CD14-positive monocyte (primary cell): ENCODE measurements around the gene SUB1. TPM values are rescaled to one million over a fixed set of nuclear protein-coding genes. Genes with fewer than 3 reads are reported as not detected.
A peak's percentile ranks its signal among the peaks of the same experiment; 100 is the strongest.

Experiments used
- DNase-seq, 3 donors: peaks; one replicate each; pipeline ENCODE4 v3.0.0-alpha.2; 2011 to 2022
- H2AFZ ChIP-seq: 2 replicates; pipeline ENCODE4 v1.6.0; 2012; ENCODE audit warnings: mild to moderate bottlenecking, low read depth, low read length, inconsistent platforms; ENCODE audit not compliant: insufficient read depth, poor library complexity, severe bottlenecking
- H3K27ac ChIP-seq, 2 donors: 1 replicate in 1 of 2; 2 replicates in 1 of 2; pipeline ENCODE4 v1.5.1; 2012 to 2013; ENCODE audit warnings: low read length in 2 of 2, control low read depth in 1 of 2, inconsistent platforms in 1 of 2, low read depth in 1 of 2, mild to moderate bottlenecking in 1 of 2
- H3K27me3 ChIP-seq, 2 donors: one replicate each; pipeline versions ENCODE4 v1.6.0 to v1.6.1; 2011 to 2013; ENCODE audit warnings: low read length in 2 of 2; ENCODE audit not compliant: control insufficient read depth in 2 of 2, insufficient read depth in 2 of 2
- H3K36me3 ChIP-seq, 2 donors: replicated peaks in 1 of 2; 1 replicate in 1 of 2; 2 replicates in 1 of 2; pipeline versions ENCODE4 v1.5.1 to v1.6.1; 2012 to 2013; ENCODE audit warnings: low read length in 2 of 2, control low read depth in 1 of 2, inconsistent platforms in 1 of 2, mild to moderate bottlenecking in 1 of 2; ENCODE audit not compliant: insufficient read depth in 2 of 2, control insufficient read depth in 1 of 2
- H3K4me1 ChIP-seq, 2 donors: 1 replicate in 1 of 2; 2 replicates in 1 of 2; pipeline versions ENCODE4 v1.5.1 to v1.6.1; 2012 to 2013; ENCODE audit warnings: low read length in 2 of 2, control low read depth in 1 of 2, inconsistent platforms in 1 of 2, mild to moderate bottlenecking in 1 of 2, moderate library complexity in 1 of 2; ENCODE audit not compliant: insufficient read depth in 2 of 2, control insufficient read depth in 1 of 2
- H3K4me2 ChIP-seq: replicated peaks from 2 replicates; pipeline ENCODE3; 2012; ENCODE audit warnings: low read length, moderate library complexity, mild to moderate bottlenecking; ENCODE audit not compliant: poor library complexity, severe bottlenecking; ENCODE audit errors: extremely low read depth
- H3K4me3 ChIP-seq, 3 experiments: fragments of 200-600 bp in 1 of 3; sonication (generic) in 1 of 3; replicated peaks in 1 of 3; 1 replicate in 2 of 3; 2 replicates in 1 of 3; pipeline ENCODE4 v1.5.1; 2011 to 2013; ENCODE audit warnings: low read length in 3 of 3, mild to moderate bottlenecking in 3 of 3, control low read depth in 2 of 3, low read depth in 2 of 3, inconsistent platforms in 1 of 3, moderate library complexity in 1 of 3
- H3K79me2 ChIP-seq: 2 replicates; pipeline ENCODE4 v1.6.0; 2012; ENCODE audit warnings: mild to moderate bottlenecking, control low read depth, inconsistent platforms, low read length, moderate library complexity; ENCODE audit not compliant: insufficient read depth
- H3K9ac ChIP-seq: 2 replicates; pipeline ENCODE4 v1.6.0; 2017; ENCODE audit warnings: low read length, mild to moderate bottlenecking; ENCODE audit not compliant: insufficient read depth, poor library complexity, severe bottlenecking
- H3K9me3 ChIP-seq, 2 donors: replicated peaks in 1 of 2; 1 replicate in 1 of 2; 2 replicates in 1 of 2; pipeline versions ENCODE4 v1.5.1 to v1.6.1; 2012 to 2013; ENCODE audit warnings: low read length in 2 of 2, control low read depth in 1 of 2; ENCODE audit not compliant: control insufficient read depth in 1 of 2, insufficient read depth in 1 of 2
- H4K20me1 ChIP-seq: 2 replicates; pipeline ENCODE4 v1.6.0; 2012; ENCODE audit warnings: mild to moderate bottlenecking, low read length, control low read depth, moderate library complexity; ENCODE audit not compliant: insufficient read depth
- H3K27ac Mint-ChIP-seq, 7 donors: one replicate each; pipeline ENCODE4 v1.8.0; 2020; ENCODE audit warnings: mild to moderate bottlenecking in 7 of 7, mixed read lengths in 7 of 7, moderate library complexity in 6 of 7, inconsistent platforms in 2 of 7
- H3K27me3 Mint-ChIP-seq, 3 donors: one replicate each; pipeline ENCODE4 v1.8.0; 2021 to 2022; ENCODE audit warnings: low read depth in 3 of 3, mild to moderate bottlenecking in 3 of 3, mixed read lengths in 3 of 3, moderate library complexity in 3 of 3, inconsistent platforms in 1 of 3
- H3K36me3 Mint-ChIP-seq, 2 donors: one replicate each; pipeline ENCODE4 v1.8.0; 2020; ENCODE audit warnings: mixed read lengths in 2 of 2, inconsistent platforms in 1 of 2, mild to moderate bottlenecking in 1 of 2
- H3K4me1 Mint-ChIP-seq: one replicate; pipeline ENCODE4 v1.8.0; 2020; ENCODE audit warnings: mild to moderate bottlenecking, mixed read lengths
- H3K4me3 Mint-ChIP-seq, 2 donors: one replicate each; pipeline ENCODE4 v1.8.0; 2020; ENCODE audit warnings: mild to moderate bottlenecking in 2 of 2, mixed read lengths in 2 of 2, moderate library complexity in 1 of 2
- H3K9me3 Mint-ChIP-seq, 7 donors: one replicate each; pipeline ENCODE4 v1.8.0; 2020 to 2022; ENCODE audit warnings: mixed read lengths in 7 of 7, mild to moderate bottlenecking in 6 of 7, moderate library complexity in 6 of 7, inconsistent platforms in 2 of 7
- WGBS: methylation state at CpG from one replicate; pipeline ENCODE4 v1.1.5; 2013; ENCODE audit warnings: missing lambda C conversion rate; ENCODE audit not compliant: insufficient coverage; 5-methylcytosine and 5-hydroxymethylcytosine counted together
- intact Hi-C, 2 donors: fragments of 100-400 bp; cut with micrococcal nuclease; formaldehyde crosslinking; loops; one replicate each; pipeline versions ENCODE4 v1.15.0 to v1.15.1; 2023
- polyA plus RNA-seq, 3 donors: library from polyadenylated mRNA; depleted of rRNA in 1 of 3; unstranded in 2 of 3; stranded (reverse) in 1 of 3; fragments of 300-500 nt in 2 of 3; fragments of >200 nt in 1 of 3; fragmentation: Illumina TruSeq in 2 of 3; gene quantifications; 1 replicate in 2 of 3; 2 replicates in 1 of 3; pipeline ENCODE4 v1.2.3, GENCODE V29; 2012 to 2021
- TF ChIP-seq, protein P1 (sequence below): fragments of 200-600 bp; IDR thresholded peaks from one replicate; pipeline ENCODE4 v1.8.0; 2022; ENCODE audit warnings: antibody characterized with exemption, mild to moderate bottlenecking

SUB1 gene
- polyA plus RNA-seq, 3 donors, result 74.3 to 454 (median 399) TPM

DNA sequence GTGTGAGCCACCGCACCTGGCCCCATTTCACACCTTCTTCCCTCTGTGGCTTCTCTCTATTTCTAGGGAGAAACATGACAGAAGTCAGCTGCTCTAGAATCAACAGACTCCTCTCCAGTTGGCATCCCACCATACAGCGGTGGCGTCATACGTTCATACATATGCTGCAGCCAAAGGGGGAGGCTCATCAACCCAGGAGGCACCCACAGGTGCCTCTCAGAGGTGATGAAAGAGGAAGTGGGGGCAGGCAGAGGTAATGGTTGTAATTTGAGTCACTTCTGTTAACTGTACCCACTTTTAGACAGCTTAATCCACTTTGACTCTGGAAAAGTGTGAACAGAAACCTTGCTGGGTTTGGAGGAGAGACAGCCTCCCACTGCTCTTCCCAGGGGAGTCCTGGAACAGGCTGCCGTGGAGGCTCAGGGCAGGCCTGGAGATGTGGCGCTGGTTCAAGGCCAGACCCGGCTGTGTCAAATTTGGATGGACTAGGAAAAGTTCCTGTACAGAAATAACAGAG lies 47.3 kb upstream of the SUB1 start:
- Mint-ChIP-seq H3K36me3 (no peaks in the 10 kb centered on the region), H3K27ac (peak overlapping the region in 2 of 7 donors; percentile 40 to 74)
- TF ChIP-seq, protein P1, sequence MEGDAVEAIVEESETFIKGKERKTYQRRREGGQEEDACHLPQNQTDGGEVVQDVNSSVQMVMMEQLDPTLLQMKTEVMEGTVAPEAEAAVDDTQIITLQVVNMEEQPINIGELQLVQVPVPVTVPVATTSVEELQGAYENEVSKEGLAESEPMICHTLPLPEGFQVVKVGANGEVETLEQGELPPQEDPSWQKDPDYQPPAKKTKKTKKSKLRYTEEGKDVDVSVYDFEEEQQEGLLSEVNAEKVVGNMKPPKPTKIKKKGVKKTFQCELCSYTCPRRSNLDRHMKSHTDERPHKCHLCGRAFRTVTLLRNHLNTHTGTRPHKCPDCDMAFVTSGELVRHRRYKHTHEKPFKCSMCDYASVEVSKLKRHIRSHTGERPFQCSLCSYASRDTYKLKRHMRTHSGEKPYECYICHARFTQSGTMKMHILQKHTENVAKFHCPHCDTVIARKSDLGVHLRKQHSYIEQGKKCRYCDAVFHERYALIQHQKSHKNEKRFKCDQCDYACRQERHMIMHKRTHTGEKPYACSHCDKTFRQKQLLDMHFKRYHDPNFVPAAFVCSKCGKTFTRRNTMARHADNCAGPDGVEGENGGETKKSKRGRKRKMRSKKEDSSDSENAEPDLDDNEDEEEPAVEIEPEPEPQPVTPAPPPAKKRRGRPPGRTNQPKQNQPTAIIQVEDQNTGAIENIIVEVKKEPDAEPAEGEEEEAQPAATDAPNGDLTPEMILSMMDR, result no peak

DNA sequence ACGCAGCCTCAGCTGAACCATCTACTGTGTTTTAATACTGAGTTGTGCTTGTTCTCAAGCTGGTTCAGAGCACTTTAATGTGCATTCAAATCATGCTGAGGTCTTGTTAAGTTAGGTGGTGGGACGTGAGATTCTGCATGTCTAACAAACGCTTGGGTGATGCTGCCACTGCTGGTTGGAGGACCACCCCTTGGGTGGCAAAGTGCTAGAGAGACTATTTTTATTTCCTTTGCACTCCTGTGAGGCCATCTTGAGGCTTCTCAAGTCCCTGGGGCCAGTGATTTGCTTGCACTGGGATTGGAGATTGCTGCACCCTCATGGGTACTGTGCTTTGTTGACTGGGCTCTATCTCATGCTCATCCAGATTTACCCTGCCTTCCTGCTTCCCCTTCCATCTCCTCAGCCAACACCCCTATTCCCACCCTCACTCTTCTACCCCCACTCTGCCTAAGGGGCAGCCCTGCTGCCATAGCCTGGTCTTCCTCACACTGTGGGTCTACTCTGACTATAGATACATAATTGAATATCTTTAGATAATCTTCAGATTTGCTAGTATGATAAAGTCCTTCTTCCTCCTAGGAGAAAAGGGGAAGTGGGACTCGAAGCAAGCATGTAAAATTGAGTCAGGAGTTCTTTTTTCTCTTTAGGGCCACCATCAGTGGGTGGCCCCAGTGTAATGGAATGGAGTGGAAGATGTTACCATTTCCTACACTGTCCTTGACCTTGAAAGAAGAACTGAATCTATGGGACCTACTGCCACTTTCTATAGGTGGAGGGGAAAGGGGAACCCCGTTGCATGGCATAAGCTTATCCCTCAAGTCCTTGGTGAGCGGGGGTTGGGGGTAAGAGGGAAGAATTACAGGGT lies 45.1 kb upstream of the SUB1 start:
- Mint-ChIP-seq H3K9me3 (peaks cover 0 to 5% (median 0%) of the 10 kb centered on the region in 7 donors), H3K27me3 (peaks cover 0 to 4% (median 3%) of the 10 kb centered on the region in 3 donors), H3K36me3 (no peaks in the 10 kb centered on the region), H3K4me3 (peak overlapping the region in 1 of 2 donors; percentile 37), H3K4me1 (peaks cover 64% of the 10 kb centered on the region), H3K27ac (peak overlapping the region; percentile 71 to 93 (median 85))
- no peaks in the 10 kb centered on the region for H3K27me3 ChIP-seq
- peaks cover 73 to 76% of the 10 kb centered on the region in 2 donors for H3K4me1 ChIP-seq
- H3K9me3 ChIP-seq, result no peaks in the 10 kb centered on the region
- intact Hi-C loops, result loop anchor here (5.0 to 10.0 kb wide), 2 partner anchors 42 to 45 kb away; no protein-coding TSS in a partner anchor
- peak overlapping the region; percentile 44 for H2AFZ ChIP-seq
- H4K20me1 ChIP-seq, result no peaks in the 10 kb centered on the region
- TF ChIP-seq, protein P1, result no peak
- H3K4me2 ChIP-seq, result peak overlapping the region; percentile 25
- no peaks in the 10 kb centered on the region for H3K36me3 ChIP-seq
- peak; percentile 65 to 79 (median 71) for DNase-seq
- peak overlapping the region in 1 of 3 experiments; percentile 23 for H3K4me3 ChIP-seq
- H3K9ac ChIP-seq, result no peak overlapping the region
- WGBS, result 100% methylated on average over 3 of the region's 6 CpGs
- no peaks in the 10 kb centered on the region for H3K79me2 ChIP-seq
- peak overlapping the region; percentile 45 to 66 for H3K27ac ChIP-seq

More for the DNA sequence above, 47.3 kb upstream of the SUB1 start:
- Mint-ChIP-seq H3K9me3 (peaks cover 0 to 12% (median 3%) of the 10 kb centered on the region in 7 donors), H3K4me3 (no peak overlapping the region), H3K4me1 (peaks cover 66% of the 10 kb centered on the region), H3K27me3 (peaks cover 0 to 4% (median 3%) of the 10 kb centered on the region in 3 donors)
- H3K9me3 ChIP-seq, result no peaks in the 10 kb centered on the region
- no peaks in the 10 kb centered on the region for H4K20me1 ChIP-seq
- H3K4me2 ChIP-seq, result no peak overlapping the region
- H2AFZ ChIP-seq, result no peak overlapping the region
- H3K27ac ChIP-seq, result no peak overlapping the region
- no peak overlapping the region for H3K9ac ChIP-seq
- DNase-seq, result no peak
- H3K79me2 ChIP-seq, result no peaks in the 10 kb centered on the region
- no peaks in the 10 kb centered on the region for H3K36me3 ChIP-seq
- WGBS, result 83% methylated on average over 1 of the region's 7 CpGs
- H3K4me3 ChIP-seq, result no peak overlapping the region
- peaks cover 73 to 75% of the 10 kb centered on the region in 2 donors for H3K4me1 ChIP-seq
- intact Hi-C loops, result no loop called here
- H3K27me3 ChIP-seq, result no peaks in the 10 kb centered on the region
